Nephron (organoid): ENCODE data around the gene CNPY3.
"Not testable (repeated sequence)": the region's sequence is repeated elsewhere in the genome, so short reads cannot be mapped to it uniquely, and the experiment has no call there.

ENCODE experiments used
- H3K27ac Mint-ChIP-seq, 3 experiments: 2 replicates each; pipeline ENCODE4 v1.8.0; 2020; ENCODE audit warnings: mixed read lengths in 3 of 3, mild to moderate bottlenecking in 2 of 3, moderate library complexity in 1 of 3
- H3K27me3 Mint-ChIP-seq: 2 replicates; pipeline ENCODE4 v1.8.0; 2021; ENCODE audit warnings: low read depth, mild to moderate bottlenecking, moderate library complexity, mixed read lengths
- H3K36me3 Mint-ChIP-seq: 2 replicates; pipeline ENCODE4 v1.8.0; 2020; ENCODE audit warnings: low read depth, mixed read lengths
- H3K4me1 Mint-ChIP-seq: 2 replicates; pipeline ENCODE4 v1.8.0; 2020; ENCODE audit warnings: mixed read lengths
- H3K4me3 Mint-ChIP-seq, 3 experiments: 2 replicates each; pipeline ENCODE4 v1.8.0; 2020; ENCODE audit warnings: mild to moderate bottlenecking in 3 of 3, mixed read lengths in 3 of 3, moderate library complexity in 2 of 3
- H3K9me3 Mint-ChIP-seq: 2 replicates; pipeline ENCODE4 v1.8.0; 2020; ENCODE audit warnings: mixed read lengths
- CTCF ChIP-seq, 3 experiments: fragments of 200-600 bp; sonication (generic); IDR thresholded peaks; one replicate each; pipeline ENCODE4 v1.5.0; 2021; ENCODE audit warnings: antibody characterized with exemption in 3 of 3; ENCODE audit not compliant: unreplicated experiment in 3 of 3

CNPY3 gene

GRCh38 chr6:42891199-42891722, 38.0 kb upstream of the CNPY3 start:
- Mint-ChIP-seq H3K9me3 (no peaks in the 10 kb centered on the region), H3K27me3 (no peaks in the 10 kb centered on the region), H3K36me3 (peaks cover 6% of the 10 kb centered on the region), H3K4me1 (peaks cover 15% of the 10 kb centered on the region), H3K4me3 (peak overlapping the region; percentile 93 to 97 (median 96)), H3K27ac (peak overlapping the region; percentile 98 to 99 (median 99))
- no peak for TF ChIP-seq CTCF (IDR thresholded peaks at IDR 0.05; ENCODE audit: unreplicated experiment in 3 of 3)

- H3K4me1 Mint-ChIP-seq: peaks cover 40% of the 10 kb centered on the region
- not testable (repeated sequence) for H3K9me3 Mint-ChIP-seq, H3K36me3 Mint-ChIP-seq, H3K27me3 Mint-ChIP-seq
- peak overlapping the region; percentile 14 to 40 (median 33) for H3K27ac Mint-ChIP-seq
- H3K4me3 Mint-ChIP-seq: peak overlapping the region in 2 of 3 experiments; percentile 6 to 27
Observed at GRCh38 chr6:42894041-42894828, 35.0 kb upstream of the CNPY3 start.

GRCh38 chr6:42896178-42896719, 33.0 kb upstream of the CNPY3 start:
- peak overlapping the region in 2 of 3 experiments; percentile 13 to 57 for H3K27ac Mint-ChIP-seq
- H3K4me1 Mint-ChIP-seq: peaks cover 48% of the 10 kb centered on the region
- no peaks in the 10 kb centered on the region for H3K9me3 Mint-ChIP-seq
- H3K4me3 Mint-ChIP-seq: peak overlapping the region in 1 of 3 experiments; percentile 6
- H3K27me3 Mint-ChIP-seq: no peaks in the 10 kb centered on the region
- TF ChIP-seq CTCF (IDR thresholded peaks at IDR 0.05; ENCODE audit: unreplicated experiment in 3 of 3): no peak
- no peaks in the 10 kb centered on the region for H3K36me3 Mint-ChIP-seq

GRCh38 chr6:42898891-42899361, 30.4 kb upstream of the CNPY3 start:
- peak; percentile 77 to 80 (median 78) for TF ChIP-seq CTCF (IDR thresholded peaks at IDR 0.05; ENCODE audit: unreplicated experiment in 3 of 3)
- Mint-ChIP-seq H3K27me3 (no peaks in the 10 kb centered on the region), H3K36me3 (no peaks in the 10 kb centered on the region), H3K27ac (peak overlapping the region; percentile 89 to 93 (median 90)), H3K4me1 (peaks cover 71% of the 10 kb centered on the region), H3K4me3 (peak overlapping the region in 2 of 3 experiments; percentile 13 to 54), H3K9me3 (no peaks in the 10 kb centered on the region)

GRCh38 chr6:42899871-42900270, 29.4 kb upstream of the CNPY3 start:
- peak overlapping the region; percentile 14 to 69 (median 59) for H3K4me3 Mint-ChIP-seq
- no peaks in the 10 kb centered on the region for H3K27me3 Mint-ChIP-seq
- no peaks in the 10 kb centered on the region for H3K36me3 Mint-ChIP-seq
- H3K4me1 Mint-ChIP-seq: peaks cover 72% of the 10 kb centered on the region
- TF ChIP-seq CTCF (IDR thresholded peaks at IDR 0.05; ENCODE audit: unreplicated experiment in 3 of 3): no peak
- no peaks in the 10 kb centered on the region for H3K9me3 Mint-ChIP-seq
- H3K27ac Mint-ChIP-seq: peak overlapping the region; percentile 89 to 93 (median 90)

GRCh38 chr6:42901538-42901957, 27.7 kb upstream of the CNPY3 start:
- Mint-ChIP-seq H3K36me3 (no peaks in the 10 kb centered on the region), H3K9me3 (no peaks in the 10 kb centered on the region), H3K4me3 (peak overlapping the region; percentile 7 to 31 (median 19)), H3K27ac (peak overlapping the region; percentile 44 to 97 (median 90)), H3K4me1 (peaks cover 79% of the 10 kb centered on the region), H3K27me3 (peaks cover 3% of the 10 kb centered on the region)
- peak; percentile 77 to 86 (median 84) for TF ChIP-seq CTCF (IDR thresholded peaks at IDR 0.05; ENCODE audit: unreplicated experiment in 3 of 3)

- peak overlapping the region; percentile 90 to 97 (median 92) for H3K27ac Mint-ChIP-seq
- peak overlapping the region in 2 of 3 experiments; percentile 9 to 31 for H3K4me3 Mint-ChIP-seq
- peaks cover 78% of the 10 kb centered on the region for H3K4me1 Mint-ChIP-seq
- H3K36me3 Mint-ChIP-seq, H3K27me3 Mint-ChIP-seq, H3K9me3 Mint-ChIP-seq: not testable (repeated sequence)
Observed at GRCh38 chr6:42902429-42903263, 26.6 kb upstream of the CNPY3 start.
